ENCODE data around the gene CCDC87. TPM values are rescaled to one million over a fixed set of nuclear protein-coding genes. Genes with fewer than 3 reads are reported as not detected.

CCDC87 gene
- polyA plus RNA-seq, 1 experiment, result 0.19 TPM

DNA sequence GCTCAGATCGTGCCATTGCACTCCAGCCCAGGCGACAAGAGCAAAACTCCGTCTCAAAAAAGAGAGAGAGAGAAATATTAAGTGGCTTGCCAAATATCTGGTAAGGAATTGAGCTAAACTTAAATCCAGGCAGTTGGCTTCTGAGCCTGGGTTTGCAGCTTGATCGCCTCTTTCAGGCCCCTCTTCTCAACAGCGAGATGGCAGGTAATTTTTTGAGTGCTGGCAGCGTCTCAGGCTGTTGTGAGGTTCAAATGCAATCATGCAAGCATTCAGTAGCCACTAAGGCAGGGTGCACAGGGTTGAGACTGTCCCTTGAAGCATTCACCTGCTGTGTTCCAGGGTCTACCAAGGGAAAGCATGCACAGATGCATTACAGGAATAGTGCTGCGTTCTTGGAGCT, 23.8 kb downstream of the CCDC87 start:
- POLR2A ChIA-PET, result interaction anchor here (0.5 to 1.2 kb wide), 7 partner anchors 23 to 115 kb away, joined by 3 to 6 read pairs (median 4); partner anchors contain the start of genes ACTN3, PELI3, RBM14 and RBM4
- DNase-seq (ENCODE audit: low read depth, low spot score), result no peak
- no peaks in the 10 kb centered on the region for H3K9me3 ChIP-seq (ENCODE audit: control insufficient read depth, insufficient read depth, low read length)
- no peak overlapping the region for H3K4me3 ChIP-seq (ENCODE audit: low read depth, low read length)
- TF ChIP-seq, protein P1, sequence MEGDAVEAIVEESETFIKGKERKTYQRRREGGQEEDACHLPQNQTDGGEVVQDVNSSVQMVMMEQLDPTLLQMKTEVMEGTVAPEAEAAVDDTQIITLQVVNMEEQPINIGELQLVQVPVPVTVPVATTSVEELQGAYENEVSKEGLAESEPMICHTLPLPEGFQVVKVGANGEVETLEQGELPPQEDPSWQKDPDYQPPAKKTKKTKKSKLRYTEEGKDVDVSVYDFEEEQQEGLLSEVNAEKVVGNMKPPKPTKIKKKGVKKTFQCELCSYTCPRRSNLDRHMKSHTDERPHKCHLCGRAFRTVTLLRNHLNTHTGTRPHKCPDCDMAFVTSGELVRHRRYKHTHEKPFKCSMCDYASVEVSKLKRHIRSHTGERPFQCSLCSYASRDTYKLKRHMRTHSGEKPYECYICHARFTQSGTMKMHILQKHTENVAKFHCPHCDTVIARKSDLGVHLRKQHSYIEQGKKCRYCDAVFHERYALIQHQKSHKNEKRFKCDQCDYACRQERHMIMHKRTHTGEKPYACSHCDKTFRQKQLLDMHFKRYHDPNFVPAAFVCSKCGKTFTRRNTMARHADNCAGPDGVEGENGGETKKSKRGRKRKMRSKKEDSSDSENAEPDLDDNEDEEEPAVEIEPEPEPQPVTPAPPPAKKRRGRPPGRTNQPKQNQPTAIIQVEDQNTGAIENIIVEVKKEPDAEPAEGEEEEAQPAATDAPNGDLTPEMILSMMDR (IDR thresholded peaks at IDR 0.05; ENCODE audit: low read depth, low read length), result no peak
- H3K27ac ChIP-seq (ENCODE audit: low read depth, low read length), result no peak overlapping the region
- CTCF ChIA-PET, result interaction anchor here (1.2 to 2.0 kb wide), 4 partner anchors 9 to 125 kb away, joined by 3 to 10 read pairs (median 4); no protein-coding TSS in a partner anchor
- H3K27me3 ChIP-seq (ENCODE audit: control insufficient read depth, insufficient read depth, low read length), result peaks cover 4% of the 10 kb centered on the region

DNA sequence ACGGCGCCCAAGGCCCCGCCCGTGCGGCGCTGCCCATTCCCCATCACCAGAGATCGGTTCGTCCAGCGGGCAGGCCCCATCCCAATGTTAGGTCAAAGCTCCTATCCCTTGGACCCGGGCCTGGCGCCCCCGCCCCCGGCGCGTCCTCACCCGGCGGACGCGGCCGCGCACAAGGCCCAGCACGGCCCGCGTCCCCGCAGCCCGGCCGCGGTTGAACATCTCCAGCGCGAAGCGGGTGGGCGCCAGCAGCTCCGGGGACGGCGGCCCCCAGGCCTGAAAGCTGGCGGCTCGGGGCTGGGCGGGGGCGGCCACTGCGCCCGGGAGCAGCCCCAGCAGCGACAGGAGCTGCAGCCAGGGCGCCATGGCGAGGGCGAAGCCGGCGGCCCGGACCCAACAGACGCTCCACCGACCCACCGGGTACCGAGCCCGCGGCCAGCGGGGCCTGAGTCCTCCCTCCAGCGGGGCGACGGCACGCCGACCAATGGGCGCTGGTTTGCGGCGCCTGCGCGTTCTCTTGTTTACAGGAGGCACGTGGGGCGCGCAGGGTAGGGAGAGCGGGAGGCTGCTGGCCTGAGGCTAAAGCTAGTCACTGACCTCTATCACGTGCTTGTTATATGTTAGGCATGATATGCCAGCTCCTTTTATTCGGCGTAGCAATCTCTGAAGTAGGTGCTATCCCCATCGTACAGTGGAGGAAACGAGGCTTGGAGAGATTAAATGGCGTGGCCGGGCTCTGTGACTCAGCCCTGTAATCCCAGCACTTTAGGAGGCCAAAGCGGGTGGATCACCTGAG, 24.5 kb downstream of the CCDC87 start, which contains the start of gene CTSF:
Gene CTSF (minus strand): TSS at position 483 of the 793 bp plus-strand sequence. CDS start 120 bp downstream, at position 363.
- DNase-seq (ENCODE audit: low read depth, low spot score), result peak; percentile 24
- ChIA-PET CTCF (interaction anchor here (0.6 to 2.0 kb wide), 5 partner anchors 9 to 267 kb away, joined by 3 to 10 read pairs (median 3); no protein-coding TSS in a partner anchor), POLR2A (interaction anchor here (0.5 to 1.2 kb wide), 7 partner anchors 22 to 116 kb away, joined by 3 to 6 read pairs (median 4); partner anchors contain the start of genes ACTN3, RBM14, RBM4 and ZDHHC24)
- peak within 1 kb of the TSS; percentile 56 for H3K4me3 ChIP-seq (ENCODE audit: low read depth, low read length)
- no peak within 1 kb of the TSS for H3K27ac ChIP-seq (ENCODE audit: low read depth, low read length)
- H3K9me3 ChIP-seq (ENCODE audit: control insufficient read depth, insufficient read depth, low read length), result no peaks in the 10 kb centered on the region
- TF ChIP-seq, protein P1 (IDR thresholded peaks at IDR 0.05; ENCODE audit: low read depth, low read length), result no peak
- peaks cover 4% of the 10 kb centered on the region for H3K27me3 ChIP-seq (ENCODE audit: control insufficient read depth, insufficient read depth, low read length)

DNA sequence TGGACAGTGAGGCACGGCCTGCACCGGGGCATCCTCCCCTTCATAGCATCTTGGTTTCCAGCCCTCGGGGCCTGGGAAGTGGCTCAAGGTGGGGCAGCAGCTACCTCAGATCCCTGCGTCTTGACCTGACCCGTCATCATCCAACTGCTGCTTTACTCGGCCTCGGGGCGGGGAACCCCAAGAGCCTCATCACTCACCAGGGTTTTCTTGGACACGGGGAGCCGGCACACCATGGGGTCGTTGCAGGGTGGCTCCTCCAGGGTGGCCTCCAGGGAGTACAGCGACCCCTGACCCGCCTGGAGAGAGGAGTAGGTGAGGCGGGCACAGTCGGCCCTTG, 25.1 kb downstream of the CCDC87 start:
- ChIA-PET POLR2A (interaction anchor here (1.2 kb wide), 1 partner anchor 49 kb away, joined by 5 read pairs; the partner anchor contains the start of gene RBM14), CTCF (interaction anchor here (0.6 kb wide), 1 partner anchor 8 kb away, joined by 3 read pairs; no protein-coding TSS in a partner anchor)
- H3K27ac ChIP-seq (ENCODE audit: low read depth, low read length), result no peak overlapping the region
- peaks cover 4% of the 10 kb centered on the region for H3K27me3 ChIP-seq (ENCODE audit: control insufficient read depth, insufficient read depth, low read length)
- peak overlapping the region; percentile 56 for H3K4me3 ChIP-seq (ENCODE audit: low read depth, low read length)
- no peak for DNase-seq (ENCODE audit: low read depth, low spot score)
- no peaks in the 10 kb centered on the region for H3K9me3 ChIP-seq (ENCODE audit: control insufficient read depth, insufficient read depth, low read length)
- TF ChIP-seq, protein P1 (IDR thresholded peaks at IDR 0.05; ENCODE audit: low read depth, low read length), result no peak

DNA sequence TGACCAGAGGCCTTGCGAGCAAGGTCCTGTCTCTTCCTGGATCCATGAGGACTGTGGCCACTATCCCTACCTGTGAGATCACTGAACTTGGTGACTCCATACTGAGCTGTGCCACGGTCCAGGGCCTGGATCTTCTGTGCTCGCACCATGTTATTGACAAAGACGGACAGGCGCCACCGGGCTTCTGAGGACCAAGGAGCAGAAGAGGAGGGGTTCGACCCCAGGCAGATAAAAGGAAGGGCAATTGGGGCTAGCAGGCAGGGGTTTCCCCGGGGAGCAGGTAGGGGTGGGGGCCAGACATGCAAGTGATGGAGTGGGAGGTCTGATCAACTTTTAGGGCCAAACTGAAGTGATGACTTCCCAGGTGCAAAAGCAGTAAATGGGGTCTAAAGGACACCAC, 26.6 kb downstream of the CCDC87 start:
- Histone ChIP-seq H3K9me3 (ENCODE audit: control insufficient read depth, insufficient read depth, low read length) (no peaks in the 10 kb centered on the region; the same call in 1 of the 2 replicates), H3K27ac (ENCODE audit: low read depth, low read length) (no peak overlapping the region), H3K27me3 (ENCODE audit: control insufficient read depth, insufficient read depth, low read length) (peaks cover 4% of the 10 kb centered on the region), H3K4me3 (ENCODE audit: low read depth, low read length) (no peak overlapping the region)
- ChIA-PET POLR2A (no interaction called here), CTCF (no interaction called here)
- TF ChIP-seq, protein P1 (IDR thresholded peaks at IDR 0.05; ENCODE audit: low read depth, low read length), result no peak
- no peak for DNase-seq (ENCODE audit: low read depth, low spot score)

DNA sequence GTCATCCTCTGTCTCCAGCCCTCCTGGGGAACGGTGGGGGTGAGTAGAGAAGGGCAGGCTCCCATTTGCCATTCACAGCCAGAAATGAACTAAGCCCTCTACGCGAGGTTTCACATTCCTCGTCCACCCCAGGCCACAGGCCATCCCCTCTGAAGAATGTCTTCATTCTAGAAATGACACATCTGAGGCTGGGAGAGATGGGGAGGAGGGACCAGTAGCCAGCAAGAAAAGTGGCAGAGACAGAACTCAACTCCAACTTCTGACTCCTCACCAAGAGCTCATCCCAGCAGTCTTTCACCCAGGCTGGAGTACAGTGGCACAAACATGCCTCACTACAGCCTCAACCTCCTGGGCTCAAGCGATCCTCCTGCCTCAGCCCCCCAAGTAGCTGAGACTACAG, 27.9 kb downstream of the CCDC87 start:
- POLR2A ChIA-PET, result no interaction called here
- no peaks in the 10 kb centered on the region; the same call in 1 of the 2 replicates for H3K9me3 ChIP-seq (ENCODE audit: control insufficient read depth, insufficient read depth, low read length)
- CTCF ChIA-PET, result interaction anchor here (1.0 kb wide), 1 partner anchor 13 kb away, joined by 4 read pairs; no protein-coding TSS in a partner anchor
- DNase-seq (ENCODE audit: low read depth, low spot score), result no peak
- no peak overlapping the region for H3K27ac ChIP-seq (ENCODE audit: low read depth, low read length)
- TF ChIP-seq, protein P1 (IDR thresholded peaks at IDR 0.05; ENCODE audit: low read depth, low read length), result no peak
- no peak overlapping the region for H3K4me3 ChIP-seq (ENCODE audit: low read depth, low read length)
- peaks cover 4% of the 10 kb centered on the region for H3K27me3 ChIP-seq (ENCODE audit: control insufficient read depth, insufficient read depth, low read length)
